Adrenal gland (tissue), 5 donors: Measurements from ENCODE around the gene PTGES.

Experiments
- CTCF ChIP-seq, 6 experiments: fragments of 450-650 bp in 4 of 6; fragments of 200-600 bp in 2 of 6; sonication (generic) in 1 of 6; IDR thresholded peaks; 1 replicate in 5 of 6; 2 replicates in 1 of 6; pipeline versions ENCODE4 v1.5.1 to v1.8.0; 2016 to 2021; ENCODE audit warnings: antibody characterized with exemption in 6 of 6, mild to moderate bottlenecking in 2 of 6, moderate library complexity in 1 of 6
- POLR2A ChIP-seq, 2 donors: fragments of 450-650 bp; IDR thresholded peaks; one replicate each; pipeline ENCODE4 v1.6.1; 2017; ENCODE audit warnings: antibody characterized with exemption in 2 of 2, mild to moderate bottlenecking in 2 of 2, moderate library complexity in 1 of 2
- donor health status: DM: no; HTN: no; CAD: no.

DNA sequence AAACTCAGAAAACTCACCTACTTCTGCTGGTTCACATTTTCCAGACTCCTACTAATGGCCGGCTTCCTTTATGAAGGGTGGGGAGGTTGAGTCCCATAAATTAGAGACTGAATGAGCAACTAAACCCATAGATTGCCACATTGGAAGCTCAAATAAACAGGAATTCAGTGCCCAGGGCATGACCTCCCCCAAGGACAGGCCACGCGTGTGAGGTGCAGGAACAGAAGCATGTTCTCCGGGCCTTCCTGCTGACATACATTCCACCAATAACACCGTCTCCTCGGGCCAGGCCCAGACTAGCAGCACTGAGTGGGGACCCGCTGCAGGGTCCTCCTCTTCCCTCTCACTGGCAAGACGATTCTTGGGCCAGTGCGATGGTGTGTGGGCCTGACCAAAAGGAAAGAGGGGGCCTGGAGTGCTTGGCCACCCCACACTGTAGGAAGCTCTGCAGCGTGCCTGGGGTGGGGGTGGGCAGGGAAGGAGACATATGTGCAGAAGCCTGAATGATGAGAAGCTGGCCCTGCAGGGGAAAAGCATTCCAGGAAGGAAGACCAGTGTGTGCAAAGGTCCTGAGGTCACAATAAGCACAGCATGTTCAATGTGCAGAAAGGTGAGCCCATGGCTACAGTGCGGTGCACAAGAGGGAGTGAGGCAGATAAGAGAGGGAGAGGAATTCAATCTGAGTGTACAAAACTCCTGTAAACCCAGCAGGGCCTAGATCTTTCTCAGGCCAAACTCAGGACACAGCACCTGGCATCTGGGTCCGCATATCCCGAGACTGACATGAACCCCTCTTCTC, 12.0 kb downstream of the PTGES start:
- TF ChIP-seq CTCF (IDR thresholded peaks at IDR 0.05) (no peak), POLR2A (IDR thresholded peaks at IDR 0.05) (no peak)
